Gastrocnemius medialis (tissue), 4 donors: Measurements from ENCODE around the gene MAP4K5. TPM values are rescaled to one million over a fixed set of nuclear protein-coding genes. Genes with fewer than 3 reads are reported as not detected.

Experiments used
- ATAC-seq, 2 donors: fragments of 150-250 bp; one replicate each; pipeline ENCODE4 v1.9.1; 2016
- DNase-seq, 2 donors: peaks; one replicate each; pipeline ENCODE4 v3.0.0-alpha.2; 2019
- H3K27ac ChIP-seq, 4 donors: fragments of 200-600 bp; sonication (generic); 1 replicate in 1 of 4; 2 replicates in 3 of 4; pipeline ENCODE4 v1.5.1; 2016 to 2018; ENCODE audit warnings: mild to moderate bottlenecking in 2 of 4, moderate library complexity in 1 of 4
- H3K27me3 ChIP-seq, 3 donors: fragments of 200-600 bp; sonication (generic) in 2 of 3; 1 replicate in 1 of 3; 2 replicates in 2 of 3; pipeline versions ENCODE4 v1.5.1 to v1.6.0; 2016 to 2019; ENCODE audit warnings: mild to moderate bottlenecking in 1 of 3, moderate library complexity in 1 of 3
- H3K36me3 ChIP-seq, 2 donors: fragments of 200-600 bp; sonication (generic) in 1 of 2; one replicate each; pipeline ENCODE4 v1.5.1; 2017 to 2018
- H3K4me1 ChIP-seq, 2 donors: fragments of 200-600 bp; sonication (generic) in 1 of 2; one replicate each; pipeline ENCODE4 v1.5.1; 2016 to 2017; ENCODE audit warnings: mild to moderate bottlenecking in 2 of 2
- H3K4me3 ChIP-seq, 4 donors: fragments of 200-600 bp; sonication (generic) in 3 of 4; 1 replicate in 1 of 4; 2 replicates in 3 of 4; pipeline ENCODE4 v1.5.1; 2016 to 2019; ENCODE audit warnings: mild to moderate bottlenecking in 2 of 4
- H3K9me3 ChIP-seq, 3 donors: fragments of 200-600 bp; sonication (generic) in 2 of 3; 1 replicate in 1 of 3; 2 replicates in 2 of 3; pipeline ENCODE4 v1.5.1; 2016 to 2019
- CTCF ChIP-seq, 5 experiments: fragments of 450-650 bp in 3 of 5; fragments of 200-600 bp in 2 of 5; sonication (generic) in 2 of 5; IDR thresholded peaks in 4 of 5; conservative IDR thresholded peaks in 1 of 5; 1 replicate in 4 of 5; 2 replicates in 1 of 5; pipeline ENCODE4 v1.5.1; 2016 to 2019; ENCODE audit warnings: antibody characterized with exemption in 5 of 5, mild to moderate bottlenecking in 3 of 5, moderate library complexity in 3 of 5
- POLR2A ChIP-seq, 2 donors: fragments of 450-650 bp; IDR thresholded peaks; one replicate each; pipeline ENCODE4 v1.6.1; 2017; ENCODE audit warnings: antibody characterized with exemption in 2 of 2, mild to moderate bottlenecking in 2 of 2, moderate library complexity in 2 of 2
- in situ Hi-C, 4 donors: fragments of 200-750 bp; cut with MboI; loops; one replicate each; pipeline versions ENCODE4 v1.15.0 to v1.8.0; 2017; ENCODE audit warnings: low sequenced_read_pairs in 4 of 4
- intact Hi-C: fragments of 100-400 bp; cut with DNase I; formaldehyde crosslinking; loops from one replicate; pipeline ENCODE4 v1.15.1; 2023; ENCODE audit warnings: low total_unique reads
- total RNA-seq, 4 donors: library from RNA; depleted of rRNA; stranded (reverse); fragments of >200 nt; gene quantifications; one replicate each; pipeline versions ENCODE4 v1.1.0 to v1.2.3, GENCODE V29; 2016

Gene MAP4K5
- total RNA-seq, 4 donors from 2014 or later, result 35.3 to 63.9 (median 47.1) TPM

GRCh38 chr14:50479041-50479440, 53.3 kb downstream of the MAP4K5 start:
- no peak for TF ChIP-seq CTCF (IDR thresholded peaks at IDR 0.05 in 4 of 5, conservative IDR thresholded peaks at IDR 0.05 in 1 of 5)
- no peak for TF ChIP-seq POLR2A (IDR thresholded peaks at IDR 0.05)
- ATAC-seq, result no peak
- no peaks in the 10 kb centered on the region for H3K27me3 ChIP-seq
- peaks cover 4 to 40% of the 10 kb centered on the region in 2 donors for H3K36me3 ChIP-seq
- intact Hi-C loops (no loop called here), in situ Hi-C loops (no loop called here)
- no peaks in the 10 kb centered on the region for H3K4me1 ChIP-seq
- no peak for DNase-seq
- H3K9me3 ChIP-seq, result no peaks in the 10 kb centered on the region
- H3K27ac ChIP-seq, result no peak overlapping the region
- no peak overlapping the region for H3K4me3 ChIP-seq

- in situ Hi-C loops, result no loop called here
- Histone ChIP-seq H3K27me3 (no peaks in the 10 kb centered on the region), H3K4me3 (no peak overlapping the region), H3K36me3 (peaks cover 4 to 52% of the 10 kb centered on the region in 2 donors), H3K9me3 (no peaks in the 10 kb centered on the region), H3K4me1 (no peaks in the 10 kb centered on the region), H3K27ac (no peak overlapping the region)
- TF ChIP-seq CTCF (IDR thresholded peaks at IDR 0.05 in 4 of 5, conservative IDR thresholded peaks at IDR 0.05 in 1 of 5), result no peak
- no peak for TF ChIP-seq POLR2A (IDR thresholded peaks at IDR 0.05)
- DNase-seq (no peak), ATAC-seq (no peak)
- intact Hi-C loops, result no loop called here
Observed at GRCh38 chr14:50477760-50478159, 54.6 kb downstream of the MAP4K5 start.

DNA sequence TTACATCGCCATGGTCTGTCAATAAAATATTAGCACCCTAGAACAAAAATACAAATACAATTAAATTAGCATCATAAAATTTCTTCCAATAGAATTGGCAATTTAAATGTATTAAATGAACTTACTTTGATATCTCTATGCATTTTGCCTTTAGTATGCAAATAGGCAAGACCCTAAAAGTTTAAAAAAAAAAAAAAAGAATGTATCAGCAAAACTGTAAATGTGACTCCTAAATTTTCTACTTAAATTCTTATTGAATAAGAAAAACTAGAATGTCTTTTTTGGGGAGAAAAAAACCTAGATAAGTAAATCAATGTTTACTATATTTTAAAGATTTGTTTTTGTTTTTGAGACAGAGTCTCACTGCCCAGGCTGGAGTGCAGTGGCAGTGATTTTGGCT, 56.2 kb downstream of the MAP4K5 start:
- Histone ChIP-seq H3K36me3 (peaks cover 4 to 56% of the 10 kb centered on the region in 2 donors), H3K27ac (no peak overlapping the region), H3K4me1 (no peaks in the 10 kb centered on the region), H3K4me3 (no peak overlapping the region), H3K9me3 (peaks cover 0 to 11% (median 2%) of the 10 kb centered on the region in 3 donors), H3K27me3 (no peaks in the 10 kb centered on the region)
- intact Hi-C loops (no loop called here), in situ Hi-C loops (no loop called here)
- ATAC-seq (no peak), DNase-seq (no peak)
- no peak for TF ChIP-seq POLR2A (IDR thresholded peaks at IDR 0.05)
- no peak for TF ChIP-seq CTCF (IDR thresholded peaks at IDR 0.05 in 4 of 5, conservative IDR thresholded peaks at IDR 0.05 in 1 of 5)

DNA sequence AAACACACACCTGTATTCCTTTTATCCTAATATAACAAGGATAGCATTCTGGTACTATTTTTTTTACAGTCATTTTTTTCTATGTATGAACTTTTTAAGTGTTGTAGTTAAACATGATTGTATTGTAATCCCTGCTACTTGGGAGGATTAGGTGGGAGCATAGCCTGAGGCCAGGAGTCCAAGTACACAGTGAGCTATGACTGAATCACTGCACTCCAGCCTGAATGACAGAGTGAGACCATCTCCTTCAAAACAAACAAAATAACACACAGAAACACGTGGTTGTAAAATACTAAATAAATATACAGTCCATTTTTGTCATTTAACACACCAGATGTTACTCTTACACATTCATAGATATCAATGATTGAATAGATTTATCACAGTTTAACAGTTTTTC, 56.9 kb downstream of the MAP4K5 start:
- in situ Hi-C loops (no loop called here), intact Hi-C loops (no loop called here)
- TF ChIP-seq CTCF (IDR thresholded peaks at IDR 0.05 in 4 of 5, conservative IDR thresholded peaks at IDR 0.05 in 1 of 5) (no peak), POLR2A (IDR thresholded peaks at IDR 0.05) (no peak)
- no peaks in the 10 kb centered on the region for H3K4me1 ChIP-seq
- peaks cover 0 to 15% (median 2%) of the 10 kb centered on the region in 3 donors for H3K9me3 ChIP-seq
- peaks cover 4 to 58% of the 10 kb centered on the region in 2 donors for H3K36me3 ChIP-seq
- H3K27ac ChIP-seq, result no peak overlapping the region
- no peak for DNase-seq
- H3K4me3 ChIP-seq, result no peak overlapping the region
- no peak for ATAC-seq
- no peaks in the 10 kb centered on the region for H3K27me3 ChIP-seq

- Histone ChIP-seq H3K9me3 (peaks cover 0 to 15% (median 2%) of the 10 kb centered on the region in 3 donors), H3K27me3 (no peaks in the 10 kb centered on the region), H3K4me1 (no peaks in the 10 kb centered on the region), H3K27ac (no peak overlapping the region), H3K4me3 (no peak overlapping the region), H3K36me3 (peaks cover 4 to 65% of the 10 kb centered on the region in 2 donors)
- in situ Hi-C loops (no loop called here), intact Hi-C loops (no loop called here)
- DNase-seq, result no peak
- no peak for TF ChIP-seq CTCF (IDR thresholded peaks at IDR 0.05 in 4 of 5, conservative IDR thresholded peaks at IDR 0.05 in 1 of 5)
- TF ChIP-seq POLR2A (IDR thresholded peaks at IDR 0.05), result no peak
- ATAC-seq, result no peak
Observed at GRCh38 chr14:50471838-50472465, 60.4 kb downstream of the MAP4K5 start.
